Daoy (cell line): Measurements from ENCODE around the gene COMTD1. TPM values are rescaled to one million over a fixed set of nuclear protein-coding genes. Genes with fewer than 3 reads are reported as not detected.
"Not testable (repeated sequence)": the region's sequence is repeated elsewhere in the genome, so short reads cannot be mapped to it uniquely, and the experiment has no call there.

Source experiments
- DNase-seq: peaks from one replicate; pipeline ENCODE4 v3.0.0-alpha.2; 2015; ENCODE audit warnings: low read depth
- total RNA-seq: library from RNA; depleted of rRNA; stranded (reverse); fragments of >200 nt; shearing (Covaris generic); gene quantifications from 2 replicates; pipeline ENCODE4 v1.2.3, GENCODE V29; 2014; rRNA removed

Gene COMTD1
- total RNA-seq, 1 experiment from 2014 or later, result 7.3 TPM

GRCh38 chr10:75195035-75195763, 40.6 kb downstream of the COMTD1 start:
- no peak for DNase-seq

GRCh38 chr10:75194625-75195024, 41.1 kb downstream of the COMTD1 start:
- DNase-seq, result not testable (repeated sequence)

GRCh38 chr10:75191821-75192568, 43.8 kb downstream of the COMTD1 start:
- DNase-seq, result peak; percentile 60

GRCh38 chr10:75189266-75190096, 46.3 kb downstream of the COMTD1 start:
- no peak for DNase-seq

- not testable (repeated sequence) for DNase-seq
These were observed 47.2 kb downstream of the COMTD1 start for GRCh38 chr10:75188522-75188921.

GRCh38 chr10:75187961-75188426, 47.8 kb downstream of the COMTD1 start:
- DNase-seq, result peak; percentile 51

- no peak for DNase-seq
These were observed 49.4 kb downstream of the COMTD1 start for GRCh38 chr10:75186310-75186709.

Other genes starting within 250 kb of the COMTD1 start
- gene SAMD8, start 124.3 kb downstream of the COMTD1 start, total RNA-seq, result 6.7 and 8.7 TPM in 2 replicates
- gene VDAC2, start 25.2 kb downstream of the COMTD1 start, total RNA-seq, result 175 and 177 TPM in 2 replicates
- gene ZNF503, start 165.8 kb upstream of the COMTD1 start, total RNA-seq, result 3.7 and 5.7 TPM in 2 replicates
- 1.6 TPM in 1 of 2 replicates, not detected in the other for gene LRMDA, start 195.7 kb upstream of the COMTD1 start, total RNA-seq